ENCODE measurements around the gene MESP2. TPM values are rescaled to one million over a fixed set of nuclear protein-coding genes. Genes with fewer than 3 reads are reported as not detected.

The MESP2 gene
- total RNA-seq, 1 experiment from 2014 or later = 1.1 TPM

GRCh38 chr15:89731275-89731674 is 44.9 kb upstream of the MESP2 start:
- H3K4me3 ChIP-seq (ENCODE audit: low read depth in 2 of 2, low read length in 2 of 2) = no peak overlapping the region
- no peak overlapping the region for H3K27ac ChIP-seq (ENCODE audit: low read length)
- no peaks in the 10 kb centered on the region for H3K9me3 ChIP-seq (ENCODE audit: control insufficient read depth, insufficient read depth, low read depth, low read length)
- DNase-seq (ENCODE audit: low read depth, low spot score) = no peak
- H3K36me3 ChIP-seq (ENCODE audit: control insufficient read depth, insufficient read depth, low read length) = no peaks in the 10 kb centered on the region
- TF ChIP-seq REST (IDR thresholded peaks at IDR 0.05; ENCODE audit: insufficient read depth in 1 of 2, low read depth in 2 of 2, low read length in 1 of 2) = no peak
- no peak for TF ChIP-seq POLR2AphosphoS5 (IDR thresholded peaks at IDR 0.05; ENCODE audit: low read depth, low read length)
- TF ChIP-seq SIN3A (IDR thresholded peaks at IDR 0.05; ENCODE audit: borderline replicate concordance, insufficient read depth, low read depth, low read length) = no peak
- no peak for TF ChIP-seq CTCF (IDR thresholded peaks at IDR 0.05)
- TF ChIP-seq TCF7L2 (IDR thresholded peaks at IDR 0.05; ENCODE audit: low read depth, low read length) = no peak
- CTCF ChIA-PET = interaction anchor here (0.6 to 1.0 kb wide), 2 partner anchors 9 to 23 kb away, joined by 4 read pairs; no protein-coding TSS in a partner anchor
- POLR2A ChIA-PET = interaction anchor here (0.6 kb wide), 1 partner anchor 42 kb away, joined by 6 read pairs; no protein-coding TSS in a partner anchor
- no TSS peak for BruUV-seq (replicated peaks)
- in situ Hi-C loops (cut with HindIII; ENCODE audit: low pct_unique_long_range_greater_than_20kb, low sequenced_read_pairs) (no loop called here), intact Hi-C loops (cut with micrococcal nuclease; ENCODE audit: unreplicated experiment) (no loop called here)
- H3K27me3 ChIP-seq (ENCODE audit: control insufficient read depth, insufficient read depth, low read length) = no peaks in the 10 kb centered on the region
- no peaks in the 10 kb centered on the region for H3K4me1 ChIP-seq (ENCODE audit: control insufficient read depth, insufficient read depth, low read length)
- no peak for ATAC-seq

- H3K27ac ChIP-seq (ENCODE audit: low read length) = no peak overlapping the region
- POLR2A ChIA-PET = no interaction called here
- H3K9me3 ChIP-seq (ENCODE audit: control insufficient read depth, insufficient read depth, low read depth, low read length) = no peaks in the 10 kb centered on the region
- no peak for TF ChIP-seq REST (IDR thresholded peaks at IDR 0.05; ENCODE audit: insufficient read depth in 1 of 2, low read depth in 2 of 2, low read length in 1 of 2)
- no peak for TF ChIP-seq SIN3A (IDR thresholded peaks at IDR 0.05; ENCODE audit: borderline replicate concordance, insufficient read depth, low read depth, low read length)
- TF ChIP-seq POLR2AphosphoS5 (IDR thresholded peaks at IDR 0.05; ENCODE audit: low read depth, low read length) = no peak
- TF ChIP-seq TCF7L2 (IDR thresholded peaks at IDR 0.05; ENCODE audit: low read depth, low read length) = no peak
- no peak; the same call in 1 of the 2 replicates for TF ChIP-seq CTCF (IDR thresholded peaks at IDR 0.05)
- H3K4me1 ChIP-seq (ENCODE audit: control insufficient read depth, insufficient read depth, low read length) = no peaks in the 10 kb centered on the region
- no peak for DNase-seq (ENCODE audit: low read depth, low spot score)
- no peaks in the 10 kb centered on the region for H3K36me3 ChIP-seq (ENCODE audit: control insufficient read depth, insufficient read depth, low read length)
- H3K27me3 ChIP-seq (ENCODE audit: control insufficient read depth, insufficient read depth, low read length) = no peaks in the 10 kb centered on the region
- no TSS peak for BruUV-seq (replicated peaks)
- CTCF ChIA-PET = no interaction called here
- no peak for ATAC-seq
- in situ Hi-C loops (cut with HindIII; ENCODE audit: low pct_unique_long_range_greater_than_20kb, low sequenced_read_pairs) (no loop called here), intact Hi-C loops (cut with micrococcal nuclease; ENCODE audit: unreplicated experiment) (no loop called here)
- no peak overlapping the region for H3K4me3 ChIP-seq (ENCODE audit: low read depth in 2 of 2, low read length in 2 of 2)
Measured at GRCh38 chr15:89732451-89733172, 43.5 kb upstream of the MESP2 start.
